ENCODE data around the gene CP. TPM values are rescaled to one million over a fixed set of nuclear protein-coding genes. Genes with fewer than 3 reads are reported as not detected.

CP gene
- total RNA-seq, 3 donors from 2014 or later (not counting 1 experiment from before 2014, with no cell fraction given) = not detected

DNA sequence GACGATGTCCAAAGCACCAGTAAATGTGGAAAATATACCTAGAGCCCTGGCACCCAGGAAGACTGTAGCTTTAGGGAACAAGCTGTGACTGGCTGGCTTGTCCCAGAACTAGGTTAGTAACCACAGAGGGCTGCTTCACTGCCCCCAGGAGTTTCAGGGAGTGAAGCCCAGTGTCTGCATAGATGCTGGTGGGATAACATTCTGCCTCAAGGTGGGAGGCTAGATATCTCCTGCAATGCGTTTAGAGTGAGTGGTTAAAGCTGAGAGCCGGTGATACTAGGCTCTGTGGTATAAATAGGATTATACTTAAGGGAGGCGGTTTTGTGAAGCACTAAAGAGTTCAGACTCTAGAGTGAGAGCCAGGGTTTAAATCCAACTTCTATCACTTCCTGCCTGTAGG is 11.7 kb upstream of the CP start:
- Mint-ChIP-seq H3K4me1 (no peaks in the 10 kb centered on the region), H3K27me3 (ENCODE audit: low read depth in 2 of 2) (peaks cover 0 to 2% of the 10 kb centered on the region in 2 donors), H3K27ac (no peak overlapping the region), H3K4me3 (no peak overlapping the region), H3K9me3 (no peaks in the 10 kb centered on the region), H3K36me3 (no peaks in the 10 kb centered on the region)
- H3K9me3 ChIP-seq (ENCODE audit: control insufficient read depth, insufficient read depth, low read length) = no peaks in the 10 kb centered on the region
- no peak for ATAC-seq
- no peak overlapping the region for H3K27ac ChIP-seq (ENCODE audit: low read length)
- no peak for DNase-seq
- no peaks in the 10 kb centered on the region for H3K4me1 ChIP-seq (ENCODE audit: control insufficient read depth, insufficient read depth, low read length)
- no peaks in the 10 kb centered on the region for H3K36me3 ChIP-seq (ENCODE audit: control insufficient read depth, insufficient read depth, low read length)
- TF ChIP-seq, protein P1, sequence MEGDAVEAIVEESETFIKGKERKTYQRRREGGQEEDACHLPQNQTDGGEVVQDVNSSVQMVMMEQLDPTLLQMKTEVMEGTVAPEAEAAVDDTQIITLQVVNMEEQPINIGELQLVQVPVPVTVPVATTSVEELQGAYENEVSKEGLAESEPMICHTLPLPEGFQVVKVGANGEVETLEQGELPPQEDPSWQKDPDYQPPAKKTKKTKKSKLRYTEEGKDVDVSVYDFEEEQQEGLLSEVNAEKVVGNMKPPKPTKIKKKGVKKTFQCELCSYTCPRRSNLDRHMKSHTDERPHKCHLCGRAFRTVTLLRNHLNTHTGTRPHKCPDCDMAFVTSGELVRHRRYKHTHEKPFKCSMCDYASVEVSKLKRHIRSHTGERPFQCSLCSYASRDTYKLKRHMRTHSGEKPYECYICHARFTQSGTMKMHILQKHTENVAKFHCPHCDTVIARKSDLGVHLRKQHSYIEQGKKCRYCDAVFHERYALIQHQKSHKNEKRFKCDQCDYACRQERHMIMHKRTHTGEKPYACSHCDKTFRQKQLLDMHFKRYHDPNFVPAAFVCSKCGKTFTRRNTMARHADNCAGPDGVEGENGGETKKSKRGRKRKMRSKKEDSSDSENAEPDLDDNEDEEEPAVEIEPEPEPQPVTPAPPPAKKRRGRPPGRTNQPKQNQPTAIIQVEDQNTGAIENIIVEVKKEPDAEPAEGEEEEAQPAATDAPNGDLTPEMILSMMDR (IDR thresholded peaks at IDR 0.05) = no peak
- 76% methylated on average over 3 of the region's 4 CpGs for WGBS (ENCODE audit: insufficient coverage)
- intact Hi-C loops (cut with micrococcal nuclease) = no loop called here
- no peak overlapping the region for H3K4me3 ChIP-seq (ENCODE audit: low read length)
- no peaks in the 10 kb centered on the region for H3K27me3 ChIP-seq (ENCODE audit: control insufficient read depth, insufficient read depth, low read length)

- Histone ChIP-seq H3K27me3 (ENCODE audit: control insufficient read depth, insufficient read depth, low read length) (no peaks in the 10 kb centered on the region), H3K36me3 (ENCODE audit: control insufficient read depth, insufficient read depth, low read length) (no peaks in the 10 kb centered on the region), H3K9me3 (ENCODE audit: control insufficient read depth, insufficient read depth, low read length) (no peaks in the 10 kb centered on the region), H3K27ac (ENCODE audit: low read length) (no peak overlapping the region), H3K4me1 (ENCODE audit: control insufficient read depth, insufficient read depth, low read length) (no peaks in the 10 kb centered on the region), H3K4me3 (ENCODE audit: low read length) (no peak overlapping the region)
- H3K4me1 Mint-ChIP-seq = no peaks in the 10 kb centered on the region
- TF ChIP-seq, protein P1 (IDR thresholded peaks at IDR 0.05) = no peak
- no peak overlapping the region for H3K4me3 Mint-ChIP-seq
- intact Hi-C loops (cut with micrococcal nuclease) = no loop called here
- H3K9me3 Mint-ChIP-seq = no peaks in the 10 kb centered on the region
- no peak for DNase-seq
- no peak for ATAC-seq
- no peaks in the 10 kb centered on the region for H3K36me3 Mint-ChIP-seq
- peaks cover 0 to 2% of the 10 kb centered on the region in 2 donors for H3K27me3 Mint-ChIP-seq (ENCODE audit: low read depth in 2 of 2)
- WGBS (ENCODE audit: insufficient coverage) = 89% methylated on average over 2 of the region's 2 CpGs
- no peak overlapping the region for H3K27ac Mint-ChIP-seq
Measured at GRCh38 chr3:149231871-149232270, 10.2 kb upstream of the CP start.

DNA sequence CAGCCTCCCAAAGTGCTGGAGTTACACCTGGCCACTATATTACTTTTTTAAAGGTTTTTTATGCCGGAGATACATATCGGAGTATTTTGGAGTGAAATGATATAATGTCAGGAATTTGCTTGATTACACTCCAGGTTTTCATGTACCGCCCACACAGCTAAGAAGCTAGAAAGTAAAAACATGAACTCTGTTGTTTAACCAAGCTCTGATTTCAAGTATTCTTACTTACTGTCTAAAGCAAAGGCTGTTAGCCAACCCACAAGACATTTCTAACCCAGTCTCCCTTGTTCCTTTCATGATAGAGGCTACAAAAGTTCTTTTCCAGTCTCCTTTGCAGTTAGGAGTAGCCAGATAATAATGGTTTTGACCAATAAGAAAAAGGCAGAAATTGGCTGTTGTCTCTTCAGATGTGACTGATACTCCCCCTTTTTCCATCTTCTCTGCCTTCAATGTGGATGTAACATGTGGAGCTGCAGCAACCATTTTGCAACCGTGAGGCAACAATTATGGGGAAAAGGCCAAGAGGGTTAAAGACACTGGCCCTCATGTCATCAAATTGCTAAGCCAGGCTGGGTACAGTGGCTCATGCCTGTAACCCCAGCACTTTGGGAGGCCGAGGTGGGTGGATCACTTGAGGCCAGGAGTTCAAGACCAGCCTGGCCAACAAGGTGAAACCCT is 6.1 kb upstream of the CP start:
- H3K27me3 ChIP-seq (ENCODE audit: control insufficient read depth, insufficient read depth, low read length) = no peaks in the 10 kb centered on the region
- no peak overlapping the region for H3K4me3 ChIP-seq (ENCODE audit: low read length)
- 100% methylated on average over 5 of the region's 5 CpGs for WGBS (ENCODE audit: insufficient coverage)
- no peaks in the 10 kb centered on the region for H3K36me3 Mint-ChIP-seq
- TF ChIP-seq, protein P1 (IDR thresholded peaks at IDR 0.05) = no peak
- DNase-seq (no peak), ATAC-seq (no peak)
- H3K9me3 Mint-ChIP-seq = no peaks in the 10 kb centered on the region
- peaks cover 21% of the 10 kb centered on the region for H3K4me1 ChIP-seq (ENCODE audit: control insufficient read depth, insufficient read depth, low read length)
- H3K27ac Mint-ChIP-seq = no peak overlapping the region
- intact Hi-C loops (cut with micrococcal nuclease) = no loop called here
- no peak overlapping the region for H3K4me3 Mint-ChIP-seq
- H3K36me3 ChIP-seq (ENCODE audit: control insufficient read depth, insufficient read depth, low read length) = no peaks in the 10 kb centered on the region
- peaks cover 0 to under 1% of the 10 kb centered on the region in 2 donors for H3K27me3 Mint-ChIP-seq (ENCODE audit: low read depth in 2 of 2)
- H3K4me1 Mint-ChIP-seq = peaks cover 23 to 26% of the 10 kb centered on the region in 2 donors
- H3K27ac ChIP-seq (ENCODE audit: low read length) = no peak overlapping the region
- H3K9me3 ChIP-seq (ENCODE audit: control insufficient read depth, insufficient read depth, low read length) = no peaks in the 10 kb centered on the region

DNA sequence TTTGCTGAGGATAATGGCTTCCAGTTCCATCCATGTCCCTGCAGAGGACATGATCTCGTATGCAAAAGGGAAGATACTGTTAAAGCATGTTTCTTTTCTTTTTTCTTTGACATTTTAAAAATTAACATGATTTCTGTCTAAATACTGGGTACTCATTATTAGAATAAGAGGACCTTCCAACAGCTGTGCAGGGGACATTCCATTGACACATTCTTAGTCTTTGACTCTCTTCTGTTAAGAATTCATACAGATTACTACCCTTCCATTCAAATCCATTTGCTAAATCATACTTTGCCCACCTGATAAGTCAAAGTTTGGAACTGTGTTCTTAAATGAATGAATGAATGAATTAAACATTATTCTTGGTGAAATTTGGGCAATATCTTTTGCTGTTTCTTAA is 5.1 kb upstream of the CP start:
- H3K27me3 ChIP-seq (ENCODE audit: control insufficient read depth, insufficient read depth, low read length) = no peaks in the 10 kb centered on the region
- 88% methylated on average over 1 of the region's 1 CpG for WGBS (ENCODE audit: insufficient coverage)
- Mint-ChIP-seq H3K27ac (peak overlapping the region in 1 of 2 donors; percentile 22), H3K36me3 (no peaks in the 10 kb centered on the region), H3K27me3 (ENCODE audit: low read depth in 2 of 2) (no peaks in the 10 kb centered on the region), H3K4me1 (peaks cover 23 to 26% of the 10 kb centered on the region in 2 donors), H3K4me3 (peak overlapping the region; percentile 35), H3K9me3 (no peaks in the 10 kb centered on the region)
- DNase-seq = no peak
- ATAC-seq = no peak
- no peaks in the 10 kb centered on the region for H3K9me3 ChIP-seq (ENCODE audit: control insufficient read depth, insufficient read depth, low read length)
- H3K27ac ChIP-seq (ENCODE audit: low read length) = no peak overlapping the region
- H3K36me3 ChIP-seq (ENCODE audit: control insufficient read depth, insufficient read depth, low read length) = no peaks in the 10 kb centered on the region
- H3K4me1 ChIP-seq (ENCODE audit: control insufficient read depth, insufficient read depth, low read length) = peaks cover 21% of the 10 kb centered on the region
- intact Hi-C loops (cut with micrococcal nuclease) = no loop called here
- TF ChIP-seq, protein P1 (IDR thresholded peaks at IDR 0.05) = no peak
- no peak overlapping the region for H3K4me3 ChIP-seq (ENCODE audit: low read length)

All from natural killer cell (primary cell).